GM18507 (cell line): ENCODE data around the gene DCTN1.
"Not testable (repeated sequence)": the region's sequence is repeated elsewhere in the genome, so short reads cannot be mapped to it uniquely, and the experiment has no call there.

Experiments
- DNase-seq: peaks from one replicate; pipeline ENCODE4 v3.0.0; 2011; ENCODE audit warnings: low read depth; ENCODE audit not compliant: insufficient read length; ENCODE audit errors: extremely low spot score
- FAIRE-seq: peaks from 2 replicates; lab custom pipeline; 2011; peaks lifted over from hg19 to GRCh38; lab: Jason Lieb, UNC

The DCTN1 gene

GRCh38 chr2:74374509-74375205, 5.5 kb downstream of the DCTN1 start:
- DNase-seq, result no peak
- no peak for FAIRE-seq

- FAIRE-seq, result no peak
- DNase-seq, result no peak
Measured at GRCh38 chr2:74373985-74374384, 6.1 kb downstream of the DCTN1 start.

- no peak for DNase-seq
- FAIRE-seq, result no peak
Measured at GRCh38 chr2:74373221-74373676, 6.9 kb downstream of the DCTN1 start.

GRCh38 chr2:74372674-74373073, 7.4 kb downstream of the DCTN1 start:
- DNase-seq (no peak), FAIRE-seq (no peak)

- no peak for DNase-seq
- no peak for FAIRE-seq
Measured at GRCh38 chr2:74371421-74371820, 8.7 kb downstream of the DCTN1 start.

- FAIRE-seq, result no peak
- DNase-seq, result no peak
Measured at GRCh38 chr2:74369976-74370375, 10.1 kb downstream of the DCTN1 start.

- DNase-seq (no peak), FAIRE-seq (no peak)
Measured at GRCh38 chr2:74368499-74368898, 11.6 kb downstream of the DCTN1 start.

- no peak for FAIRE-seq
- DNase-seq, result no peak
Measured at GRCh38 chr2:74367789-74368188, 12.3 kb downstream of the DCTN1 start.

GRCh38 chr2:74366036-74366435, 14.1 kb downstream of the DCTN1 start:
- DNase-seq (no peak), FAIRE-seq (no peak)

- no peak for FAIRE-seq
- no peak for DNase-seq
Measured at GRCh38 chr2:74364533-74365505, 15.3 kb downstream of the DCTN1 start.

GRCh38 chr2:74361327-74361726, 18.8 kb downstream of the DCTN1 start:
- no peak for DNase-seq
- no peak for FAIRE-seq

GRCh38 chr2:74357627-74358026, 22.5 kb downstream of the DCTN1 start:
- FAIRE-seq (no peak), DNase-seq (no peak)

GRCh38 chr2:74349889-74350288, 30.2 kb downstream of the DCTN1 start:
- FAIRE-seq (no peak), DNase-seq (no peak)

GRCh38 chr2:74347742-74348141, 32.4 kb downstream of the DCTN1 start:
- no peak for FAIRE-seq

GRCh38 chr2:74347303-74347702, 32.8 kb downstream of the DCTN1 start:
- FAIRE-seq (no peak), DNase-seq (no peak)

More at GRCh38 chr2:74347742-74348141, 32.4 kb downstream of the DCTN1 start:
- DNase-seq, result no peak

GRCh38 chr2:74345272-74345943, 34.7 kb downstream of the DCTN1 start:
- FAIRE-seq, result no peak
- no peak for DNase-seq

GRCh38 chr2:74343316-74343715, 36.8 kb downstream of the DCTN1 start, which contains the start of gene SLC4A5:
SLC4A5 (minus strand) TSS chr2:74343416; CDS start chr2:74315023, 28,393 bp downstream.
- FAIRE-seq, result no peak

GRCh38 chr2:74336227-74336626, 43.9 kb downstream of the DCTN1 start:
- DNase-seq, FAIRE-seq: not testable (repeated sequence)

More at GRCh38 chr2:74343316-74343715, 36.8 kb downstream of the DCTN1 start, which contains the start of gene SLC4A5:
- DNase-seq, result no peak

- peak; percentile 33 for DNase-seq
- peak; percentile 79 for FAIRE-seq
Measured at GRCh38 chr2:74334931-74335333, 45.2 kb downstream of the DCTN1 start.
